SKM-1 (cell line): Measurements from ENCODE around the gene FGD4.

ENCODE experiments used
- DNase-seq: peaks from one replicate; lab custom pipeline; 2025; ENCODE audit not compliant: unreplicated experiment; lab: John Stamatoyannopoulos, UW

Gene FGD4

DNA sequence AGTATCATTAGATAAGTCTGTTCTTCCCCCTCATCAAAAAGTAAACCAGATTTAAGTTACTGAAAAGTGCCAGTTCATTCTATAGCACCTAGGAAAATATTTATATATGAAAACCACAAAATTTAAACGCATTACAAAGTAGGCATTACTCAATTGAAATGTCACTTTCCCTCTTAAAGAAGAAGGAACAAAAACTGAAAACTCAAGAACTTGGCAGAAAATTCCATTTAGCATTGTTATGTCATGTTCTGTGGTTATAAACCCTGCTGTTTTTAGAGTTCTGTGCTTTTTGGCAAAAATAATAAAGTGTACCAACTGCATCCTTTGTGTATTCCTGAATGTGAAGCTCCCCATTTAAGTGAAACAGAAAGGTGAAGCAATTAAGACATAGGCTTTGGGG is 3.6 kb downstream of the FGD4 start:
- no peak for DNase-seq

DNA sequence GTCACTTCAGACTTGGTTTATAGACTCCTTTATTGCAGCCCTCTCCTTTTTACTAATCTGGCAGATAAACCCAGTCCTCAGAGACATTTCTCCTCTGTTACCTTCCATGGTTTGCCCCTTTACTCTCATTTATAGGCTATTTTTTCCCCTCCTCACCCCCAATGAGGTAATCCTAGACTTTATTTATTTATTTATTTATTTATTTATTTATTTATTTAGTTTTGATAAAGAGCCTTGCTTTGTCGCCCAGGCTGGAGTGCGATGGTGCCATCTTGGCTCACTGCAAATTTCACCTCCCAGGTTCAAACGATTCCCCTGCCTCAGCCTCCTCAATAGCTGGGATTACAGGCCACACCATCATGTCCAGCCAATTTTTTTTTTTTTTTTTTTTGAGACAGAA is 8.4 kb downstream of the FGD4 start:
- no peak for DNase-seq

GRCh38 chr12:32413412-32413811 is 14.1 kb downstream of the FGD4 start:
- DNase-seq, result no peak

DNA sequence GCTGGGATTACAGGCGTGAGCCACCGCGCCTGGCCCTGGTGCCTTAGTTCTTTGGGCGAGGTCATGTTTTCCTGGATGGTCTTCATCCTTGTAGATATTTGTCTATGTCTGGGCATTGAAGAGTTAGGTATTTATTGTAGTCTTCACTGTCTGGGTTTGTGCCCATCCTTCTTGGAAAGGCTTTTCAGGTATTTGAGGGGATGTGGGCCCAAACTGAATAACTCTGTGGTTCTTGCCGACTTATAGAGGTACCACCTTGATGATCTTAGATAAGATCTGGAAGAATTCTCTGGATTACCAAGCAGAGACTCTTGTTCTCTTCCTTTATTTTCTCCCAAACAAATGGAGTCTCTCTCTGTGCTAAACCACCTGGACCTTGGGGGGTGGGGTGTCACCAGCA is 18.9 kb downstream of the FGD4 start:
- no peak for DNase-seq

- DNase-seq, result no peak
These were observed 19.7 kb downstream of the FGD4 start for GRCh38 chr12:32418903-32419519.

DNA sequence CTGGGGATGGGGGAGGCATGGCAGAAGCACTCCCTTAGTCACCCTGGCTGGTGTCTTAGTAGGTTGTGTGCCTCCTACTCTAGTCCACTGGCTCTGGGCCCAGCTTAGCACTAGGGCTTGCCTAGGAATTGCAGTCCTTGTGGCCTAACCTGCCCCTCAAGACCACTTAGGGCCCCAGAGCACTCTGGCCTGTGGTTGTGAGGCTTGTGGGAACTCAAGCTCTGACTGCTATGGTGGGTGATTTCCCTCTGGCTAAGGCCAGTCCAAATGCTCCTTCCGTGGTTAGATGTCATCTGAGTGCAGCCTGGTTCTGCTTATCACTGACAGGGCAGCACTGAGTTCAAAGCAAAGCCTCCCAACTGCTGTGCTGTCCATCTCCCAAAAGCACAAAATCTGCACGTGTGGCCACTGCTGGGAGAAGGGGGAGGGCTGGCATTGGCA is 20.2 kb downstream of the FGD4 start:
- no peak for DNase-seq

GRCh38 chr12:32420356-32420755 is 21.0 kb downstream of the FGD4 start:
- no peak for DNase-seq

DNA sequence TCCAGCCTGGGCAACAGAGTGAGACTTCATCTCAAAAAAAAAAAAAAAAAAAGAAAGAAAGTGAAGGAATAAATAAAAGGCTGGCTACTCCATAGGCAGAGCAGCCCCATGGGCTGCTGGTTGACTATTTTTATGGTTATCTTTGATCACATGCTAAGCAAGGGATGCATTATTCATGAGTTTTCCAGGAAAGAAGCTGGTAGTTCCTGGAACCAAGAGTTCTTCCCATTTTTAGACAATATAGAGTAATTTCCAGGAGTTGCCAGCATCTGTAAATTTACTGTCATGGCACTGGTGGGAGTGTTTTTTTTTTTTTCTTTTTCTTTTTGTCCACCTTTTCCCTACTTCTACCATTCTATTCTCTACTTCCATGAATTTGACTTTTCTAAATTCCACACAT is 24.2 kb downstream of the FGD4 start:
- no peak for DNase-seq

- no peak for DNase-seq
These were observed 31.7 kb downstream of the FGD4 start for GRCh38 chr12:32431025-32431424.

GRCh38 chr12:32435921-32436705 is 36.8 kb downstream of the FGD4 start:
- no peak for DNase-seq

- no peak for DNase-seq
These were observed 37.7 kb downstream of the FGD4 start for GRCh38 chr12:32437095-32437515.

- DNase-seq, result no peak
These were observed 40.9 kb downstream of the FGD4 start for GRCh38 chr12:32440120-32440865.

DNA sequence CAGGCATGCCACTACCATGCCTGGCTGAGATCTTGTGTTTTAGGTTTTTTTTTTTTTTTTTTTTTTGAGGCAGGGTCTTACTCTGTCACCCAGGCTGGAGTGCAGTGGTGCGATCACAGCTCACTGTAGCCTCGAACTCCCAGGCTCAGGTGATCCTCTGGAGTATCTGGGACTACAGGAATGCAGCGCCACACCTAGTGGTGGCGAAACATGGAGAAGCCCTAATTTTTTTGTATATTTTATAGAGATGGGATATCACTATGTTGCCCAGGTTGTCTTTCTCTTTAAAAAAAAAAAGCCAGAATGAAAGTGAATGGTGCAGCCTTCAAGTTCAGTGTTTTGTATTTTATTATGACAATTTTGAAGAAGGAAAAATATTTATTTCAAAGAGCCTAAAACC is 44.1 kb downstream of the FGD4 start:
- no peak for DNase-seq

GRCh38 chr12:32444895-32445294 is 45.5 kb downstream of the FGD4 start:
- DNase-seq, result no peak

- DNase-seq, result no peak
These were observed 46.0 kb downstream of the FGD4 start for GRCh38 chr12:32445356-32445755.

DNA sequence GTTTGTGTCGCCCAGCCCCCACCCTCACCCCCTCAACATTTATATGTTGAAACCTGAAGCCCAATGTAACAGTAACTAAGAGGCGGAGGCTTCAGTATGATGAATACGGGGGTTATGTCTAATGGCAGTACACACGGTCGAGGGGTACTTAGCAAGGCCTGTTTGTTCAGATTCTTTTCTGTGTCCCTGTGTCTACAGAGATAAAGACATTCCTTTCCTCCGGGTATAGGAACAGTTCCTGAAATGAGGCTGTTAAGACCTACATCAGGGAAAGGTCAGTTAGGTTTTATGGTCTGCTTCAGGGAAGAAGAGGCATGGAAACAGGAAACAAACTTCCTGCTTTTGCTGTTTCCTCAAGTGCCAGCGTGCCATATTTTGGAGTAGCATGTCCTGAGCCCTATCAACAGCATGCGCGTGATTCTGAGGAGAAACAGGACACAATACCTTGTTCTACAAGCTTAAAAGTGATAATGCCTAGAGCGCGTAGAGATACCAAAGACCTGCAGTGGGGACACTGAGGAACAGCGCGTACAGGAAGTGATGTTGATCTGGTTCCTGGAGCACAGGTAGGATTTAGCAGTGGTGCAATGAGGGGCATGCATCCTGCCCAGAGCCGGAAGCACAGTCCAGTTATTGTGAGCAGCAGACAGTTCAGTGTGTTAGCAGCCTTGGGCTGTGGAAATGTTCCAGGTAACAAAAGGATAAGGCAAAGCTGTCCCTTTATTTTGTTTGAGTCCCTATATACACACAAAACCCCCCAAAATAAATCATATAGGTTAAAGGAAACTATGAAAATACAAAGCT is 47.2 kb downstream of the FGD4 start:
- DNase-seq, result no peak

GRCh38 chr12:32448586-32448985 is 49.2 kb downstream of the FGD4 start:
- no peak for DNase-seq

GRCh38 chr12:32450363-32450762 is 51.0 kb downstream of the FGD4 start:
- no peak for DNase-seq

DNA sequence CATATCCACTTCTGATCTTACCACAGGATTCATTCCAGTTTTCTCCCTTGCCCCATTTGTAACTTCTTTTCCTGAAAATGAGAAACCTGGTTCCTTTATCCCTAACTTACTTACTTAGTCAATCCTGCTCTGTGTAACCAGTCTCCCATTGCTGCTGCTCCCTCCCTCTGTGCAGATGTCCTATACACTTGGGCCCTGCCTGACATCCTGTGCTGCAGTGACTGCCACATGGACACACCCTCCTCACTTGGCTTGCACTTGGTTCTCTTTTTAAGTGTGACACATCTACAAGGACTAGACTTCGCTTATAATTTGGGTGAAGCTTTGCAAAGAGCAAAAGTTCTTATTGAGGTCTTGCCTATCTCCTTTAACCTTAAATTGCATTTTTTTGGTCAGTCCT is 51.4 kb downstream of the FGD4 start:
- DNase-seq, result no peak

- no peak for DNase-seq
These were observed 52.5 kb downstream of the FGD4 start for GRCh38 chr12:32451816-32452215.

DNA sequence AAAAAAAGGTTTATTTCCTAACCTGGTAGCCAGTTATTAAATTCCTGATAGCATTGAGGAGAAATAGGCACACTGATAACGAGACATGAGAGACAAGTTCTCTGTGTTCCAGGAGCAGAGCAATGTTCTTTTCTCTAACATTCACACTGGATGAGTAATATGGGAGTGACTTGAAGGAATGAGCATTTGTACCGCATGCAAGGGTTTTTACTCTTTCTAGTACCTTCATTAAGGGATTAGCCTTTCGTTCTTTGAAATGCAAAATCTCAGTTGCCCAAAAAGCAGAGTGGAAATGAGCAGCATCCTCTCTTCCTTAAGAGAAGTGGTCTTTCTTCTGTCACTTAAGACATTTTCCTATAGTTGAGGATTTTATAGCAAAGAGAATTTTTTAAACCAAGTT is 54.7 kb downstream of the FGD4 start:
- no peak for DNase-seq
